Activated CD4-positive, alpha-beta T cell treated with anti-CD3 and anti-CD28 coated beads, Interleukin-2, amount 50 U/mL, for 48 hours (primary cell): ENCODE results near the gene ARHGEF35.
"Not testable (repeated sequence)": the region's sequence is repeated elsewhere in the genome, so short reads cannot be mapped to it uniquely, and the experiment has no call there.

Experiments
- DNase-seq, 2 experiments: peaks; one replicate each; pipeline ENCODE4 v3.0.0-alpha.2; 2020

Gene ARHGEF35

DNA sequence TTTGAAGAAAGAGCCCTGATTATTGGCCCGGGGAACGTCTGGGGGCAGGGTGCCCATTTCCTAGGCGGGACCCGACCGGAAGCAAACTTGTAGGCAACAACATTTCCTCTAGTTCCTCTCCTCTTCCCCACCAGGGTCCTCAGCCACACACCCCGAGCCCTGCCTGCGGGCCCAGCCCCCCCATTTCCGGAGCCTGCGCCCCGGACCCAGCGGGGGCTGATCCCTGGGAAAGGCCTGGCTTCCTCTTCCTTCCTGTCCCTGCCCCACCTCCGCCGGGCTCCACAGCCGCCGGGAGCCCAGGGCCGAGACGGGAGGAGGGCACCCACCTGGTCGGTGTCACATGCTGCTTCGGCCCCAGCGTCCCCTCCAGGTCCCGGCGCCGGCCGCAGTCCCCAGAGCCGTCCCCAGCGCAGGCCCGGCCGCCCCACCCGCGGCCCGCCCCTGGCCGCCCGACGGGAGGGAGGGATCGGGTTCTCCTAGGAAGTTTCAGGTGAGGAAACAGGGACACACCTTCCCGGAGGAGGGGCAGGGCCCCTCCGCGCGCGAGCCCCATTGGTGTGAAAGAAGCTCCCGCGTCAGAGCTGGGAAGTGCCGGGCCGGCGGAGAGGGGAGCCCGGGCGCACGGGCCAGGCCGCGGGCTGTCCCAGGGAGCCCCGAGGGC is at the start of gene ARHGEF35:
TSS of gene ARHGEF35 (minus strand) at position 622 of the 661 bp plus-strand sequence. CDS start 7,450 bp downstream, outside the sequence.
- DNase-seq, result not testable (repeated sequence)

DNA sequence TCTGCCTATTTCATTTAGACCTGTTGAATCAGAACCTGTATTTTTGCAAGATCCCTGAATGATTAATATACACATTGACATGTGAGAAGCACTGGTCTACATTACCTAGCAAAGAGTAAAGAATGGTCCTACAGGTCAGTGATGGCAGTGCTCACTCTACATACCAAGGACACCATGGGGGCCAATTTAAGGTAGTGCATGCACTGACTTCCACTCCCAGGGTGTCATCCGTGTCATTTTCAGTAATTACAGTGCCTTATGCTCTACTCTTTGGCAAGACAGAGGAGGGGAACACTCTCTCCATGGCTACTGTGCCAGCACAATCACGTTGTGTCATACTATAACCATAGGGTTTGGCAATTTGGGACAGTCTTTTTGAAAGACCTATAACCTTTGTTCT is 49.7 kb upstream of the ARHGEF35 start:
- DNase-seq, result not testable (repeated sequence)

DNA sequence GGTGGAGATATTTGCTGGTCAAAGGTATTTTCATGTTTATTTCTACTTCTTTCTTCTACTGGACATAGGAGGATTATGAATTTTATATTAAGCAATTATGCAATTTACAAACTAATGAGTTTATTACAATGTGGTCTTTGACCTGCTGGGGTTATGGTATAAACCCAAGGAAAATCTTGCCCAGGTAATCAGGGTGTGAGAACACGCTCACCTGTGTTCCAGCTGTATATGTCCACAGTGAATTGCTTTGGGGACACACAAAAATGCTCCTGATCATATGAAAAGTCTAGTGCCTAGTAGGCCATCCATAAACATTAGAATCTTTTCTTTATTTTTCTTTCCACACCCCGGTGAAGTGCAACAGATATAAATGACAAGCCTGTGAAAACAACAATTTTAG is 43.7 kb upstream of the ARHGEF35 start, which contains the start of gene OR2A42:
TSS of gene OR2A42 (minus strand) at position 241 of the 400 bp plus-strand sequence. CDS start 6,762 bp downstream, outside the sequence.
- DNase-seq, result not testable (repeated sequence)

GRCh38 chr7:144238530-144239082 is 43.0 kb upstream of the ARHGEF35 start:
- DNase-seq, result not testable (repeated sequence)

DNA sequence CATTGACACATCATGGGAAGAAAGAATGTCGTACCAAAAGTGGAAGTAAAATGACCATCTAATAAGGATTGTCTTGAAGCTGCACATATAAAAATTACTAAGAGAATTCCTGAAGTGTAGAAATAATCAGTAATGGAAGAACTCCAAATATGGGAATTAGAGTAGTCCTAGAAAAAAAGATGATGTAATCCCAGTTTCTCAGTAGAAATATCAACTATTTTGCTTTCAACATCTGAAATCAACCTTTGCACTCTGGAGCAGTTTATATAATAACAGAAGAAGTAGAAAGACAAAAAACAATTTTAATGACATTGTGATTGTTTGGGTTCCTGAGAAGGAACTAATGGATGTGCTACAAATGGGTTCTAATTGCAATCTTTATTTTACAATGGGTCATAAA is 37.4 kb upstream of the ARHGEF35 start:
- DNase-seq, result not testable (repeated sequence)

DNA sequence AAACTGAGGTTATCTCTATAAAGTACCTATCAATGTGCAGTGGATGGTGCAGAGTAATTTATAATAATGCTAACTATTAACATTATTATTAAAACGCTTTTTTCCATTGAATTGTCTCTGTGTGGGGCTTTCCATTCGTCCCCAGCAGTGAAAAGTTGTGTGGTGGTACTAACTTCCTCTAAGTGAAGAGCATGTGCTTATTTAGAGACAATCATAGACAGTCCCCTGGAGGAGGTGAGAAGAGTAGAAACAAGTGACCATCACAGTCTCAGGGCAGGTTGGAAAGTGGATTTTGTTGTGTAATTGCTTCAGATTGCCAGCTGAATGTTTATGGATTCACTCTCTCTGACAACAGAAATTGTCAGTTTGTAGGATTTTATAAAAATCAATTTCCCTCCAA is 35.4 kb upstream of the ARHGEF35 start:
- not testable (repeated sequence) for DNase-seq

- not testable (repeated sequence) for DNase-seq
Measured at GRCh38 chr7:144228810-144229209, 33.2 kb upstream of the ARHGEF35 start.

DNA sequence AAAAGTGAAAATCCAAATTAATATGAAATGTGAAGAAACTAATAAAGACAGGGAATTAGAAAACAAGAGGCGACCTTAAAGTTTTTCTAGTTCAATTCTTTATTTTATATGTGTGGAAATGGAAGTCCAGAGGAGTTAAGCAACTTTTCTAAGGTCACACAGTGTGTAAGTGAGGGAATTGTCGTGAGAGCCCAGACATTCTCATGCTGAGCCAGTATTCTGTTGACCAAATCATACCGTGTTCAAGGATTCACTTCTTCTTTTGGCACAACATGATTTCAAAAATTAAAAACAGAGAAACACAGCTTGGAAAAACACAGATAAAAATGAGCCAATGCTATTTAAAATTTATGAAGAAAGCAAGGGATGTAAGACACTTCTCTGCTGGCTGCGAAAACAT is 31.2 kb upstream of the ARHGEF35 start:
- DNase-seq, result not testable (repeated sequence)

GRCh38 chr7:144223675-144224074 is 28.0 kb upstream of the ARHGEF35 start:
- not testable (repeated sequence) for DNase-seq

GRCh38 chr7:144220531-144220930 is 24.9 kb upstream of the ARHGEF35 start:
- DNase-seq, result not testable (repeated sequence)

DNA sequence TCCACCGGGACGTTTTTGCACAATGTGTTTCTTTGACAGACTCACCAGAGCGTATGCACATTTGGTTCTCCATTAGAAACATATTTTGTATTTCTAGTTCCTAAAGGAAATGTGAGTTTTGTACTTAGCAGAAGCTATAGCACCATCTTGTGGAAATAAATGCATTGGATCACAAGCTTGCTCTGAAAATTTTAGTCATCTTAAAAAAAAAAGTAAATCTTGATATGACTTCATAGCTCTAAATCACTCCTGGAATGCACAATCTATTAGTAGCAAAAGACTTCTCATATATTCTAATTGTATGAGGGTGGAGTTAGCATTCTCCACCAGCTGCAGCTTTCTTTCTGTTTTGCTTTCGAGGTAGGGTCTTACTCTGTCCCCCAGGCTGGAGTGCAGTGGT is 23.5 kb upstream of the ARHGEF35 start:
- DNase-seq, result not testable (repeated sequence)

DNA sequence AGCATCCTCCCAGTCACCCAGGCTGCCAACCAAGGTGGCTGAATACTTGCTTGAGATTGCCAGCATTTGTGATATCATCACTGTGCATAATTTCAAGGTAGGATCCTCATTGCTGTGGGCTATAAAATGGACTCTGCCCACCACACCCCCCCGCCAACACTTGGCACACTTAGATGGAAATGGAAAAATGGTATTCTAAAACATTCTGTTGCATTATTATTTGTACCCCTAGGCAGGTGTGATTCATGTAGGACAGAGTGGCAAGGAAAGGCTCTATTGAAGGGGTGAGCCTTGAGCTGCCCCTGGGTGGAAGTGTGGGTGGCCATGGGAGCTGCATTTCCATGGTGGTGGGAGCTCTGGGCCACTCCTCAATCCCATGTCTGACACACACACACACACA is 22.9 kb upstream of the ARHGEF35 start:
- not testable (repeated sequence) for DNase-seq

- DNase-seq, result not testable (repeated sequence)
Measured at GRCh38 chr7:144217200-144217599, 21.6 kb upstream of the ARHGEF35 start.

DNA sequence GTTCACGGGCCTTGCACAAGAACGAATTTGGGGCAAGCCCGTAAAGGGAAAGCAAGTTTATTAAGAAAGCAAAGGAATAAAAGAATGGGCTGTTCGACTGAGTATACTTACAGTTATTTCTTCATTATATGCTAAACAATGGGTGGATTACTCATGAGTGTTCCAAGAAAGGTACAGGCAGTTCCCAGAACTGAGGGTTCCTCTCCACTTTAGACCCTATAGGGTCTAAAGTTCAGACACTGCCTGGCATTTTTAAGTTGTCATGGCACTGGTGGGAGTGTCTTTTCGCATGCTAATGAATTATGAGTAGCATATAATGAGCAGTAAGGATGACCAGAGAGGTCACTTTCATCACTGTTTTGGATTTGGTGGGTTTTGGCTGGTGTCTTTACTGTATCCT is 9.7 kb upstream of the ARHGEF35 start:
- not testable (repeated sequence) for DNase-seq

GRCh38 chr7:144203086-144203485 is 7.5 kb upstream of the ARHGEF35 start:
- DNase-seq, result not testable (repeated sequence)

GRCh38 chr7:144201978-144202377 is 6.3 kb upstream of the ARHGEF35 start:
- not testable (repeated sequence) for DNase-seq

DNA sequence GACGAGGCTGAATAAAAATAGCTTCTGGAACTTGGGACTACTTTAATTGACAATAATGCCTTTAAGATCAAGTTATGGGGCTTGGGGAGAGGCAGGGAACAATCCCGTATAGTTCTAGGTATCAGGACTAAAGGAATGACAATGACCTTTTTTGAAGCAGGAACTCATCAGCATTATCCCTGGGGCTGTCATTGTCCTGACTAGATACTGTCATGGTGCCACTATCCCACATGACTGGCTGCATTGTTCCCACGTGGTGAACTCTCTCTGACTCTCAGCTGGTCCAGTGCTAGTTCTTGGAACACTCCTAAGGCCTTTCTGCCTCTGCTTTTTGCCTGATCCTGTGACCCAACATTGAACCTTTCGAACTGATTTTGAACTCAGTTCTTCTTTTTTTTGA is 3.3 kb upstream of the ARHGEF35 start:
- not testable (repeated sequence) for DNase-seq

DNA sequence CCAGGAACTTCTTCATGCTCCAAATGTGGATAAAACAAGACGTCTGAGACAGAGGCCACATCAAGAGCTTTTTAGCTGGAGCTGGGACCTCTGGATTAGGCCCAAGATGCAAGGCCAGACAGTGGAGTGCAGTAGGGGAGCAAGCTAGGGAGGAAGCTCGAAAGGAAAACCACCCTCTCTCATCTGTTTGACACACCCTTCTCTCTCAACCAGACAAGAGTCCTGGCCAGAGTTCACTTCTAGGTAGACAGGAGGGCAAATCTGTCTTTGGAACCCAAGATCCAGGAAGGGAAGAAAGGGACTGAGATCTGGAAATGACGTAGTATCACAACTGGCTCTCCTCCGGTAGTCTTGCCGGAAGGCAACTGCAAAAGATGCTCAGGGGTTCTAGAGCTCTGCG is 1.2 kb downstream of the ARHGEF35 start:
- not testable (repeated sequence) for DNase-seq

- DNase-seq, result not testable (repeated sequence)
Measured at GRCh38 chr7:144193782-144194181, 1.9 kb downstream of the ARHGEF35 start.

- not testable (repeated sequence) for DNase-seq
Measured at GRCh38 chr7:144188578-144189171, 7.0 kb downstream of the ARHGEF35 start.

GRCh38 chr7:144187848-144188247 is 7.8 kb downstream of the ARHGEF35 start:
- DNase-seq, result not testable (repeated sequence)

DNA sequence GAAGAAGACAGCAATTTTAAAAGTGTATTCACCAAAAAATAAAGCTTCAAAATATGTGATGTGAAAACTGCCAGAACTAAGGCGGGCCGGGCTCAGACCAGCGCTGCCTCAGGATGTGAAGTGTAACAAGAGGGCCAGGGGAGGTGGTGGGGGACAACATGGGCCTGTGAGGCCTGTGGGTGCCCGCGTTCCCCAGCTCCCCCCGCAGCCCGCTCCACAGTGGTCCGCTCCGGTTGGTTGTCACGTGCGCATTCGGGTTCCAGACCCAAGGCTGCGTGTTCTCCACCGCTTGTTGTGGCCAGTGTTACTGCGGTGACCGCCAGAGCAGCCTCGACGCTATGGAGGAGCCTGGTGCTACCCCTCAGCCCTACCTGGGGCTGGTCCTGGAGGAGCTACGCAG is 12.5 kb downstream of the ARHGEF35 start, which contains the start of gene CTAGE4:
TSS of gene CTAGE4 (plus strand) at position 301 of the 400 bp plus-strand sequence. CDS start at position 339, 38 bp downstream.
- DNase-seq, result not testable (repeated sequence)

DNA sequence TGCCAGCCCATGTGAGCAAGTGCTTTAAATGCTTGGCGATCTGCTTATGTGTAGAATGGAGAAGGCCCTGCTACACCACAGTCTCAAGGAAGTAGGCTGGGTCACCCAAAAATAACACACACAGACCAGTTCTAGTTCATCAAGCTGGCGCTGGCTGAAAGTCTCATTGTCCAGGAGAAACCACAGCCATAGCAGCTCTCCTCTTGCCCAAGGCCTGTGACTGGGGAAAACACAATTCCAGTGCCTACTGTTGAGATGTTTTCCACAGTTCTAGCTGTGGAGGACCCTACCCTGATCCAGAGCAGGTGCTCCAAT is 16.5 kb downstream of the ARHGEF35 start:
- not testable (repeated sequence) for DNase-seq
